ENCODE measurements around the gene SKP1.

Gene SKP1

GRCh38 chr5:134128648-134128995 lies 48.1 kb downstream of the SKP1 start:
- no peak for DNase-seq

- DNase-seq: no peak
Measured at GRCh38 chr5:134127988-134128647, 48.6 kb downstream of the SKP1 start.

- DNase-seq: no peak
Measured at GRCh38 chr5:134127376-134127861, 49.3 kb downstream of the SKP1 start.

GRCh38 chr5:134125039-134126015 lies 51.4 kb downstream of the SKP1 start:
- no peak for DNase-seq

GRCh38 chr5:134124289-134125038 lies 52.3 kb downstream of the SKP1 start:
- DNase-seq: no peak

GRCh38 chr5:134123360-134123759 lies 53.4 kb downstream of the SKP1 start:
- no peak for DNase-seq

- DNase-seq: no peak
Measured at GRCh38 chr5:134122530-134122929, 54.2 kb downstream of the SKP1 start.

- DNase-seq: no peak
Measured at GRCh38 chr5:134120386-134121138, 56.2 kb downstream of the SKP1 start.

- DNase-seq: no peak
Measured at GRCh38 chr5:134119720-134120119, 57.0 kb downstream of the SKP1 start.

- DNase-seq: no peak
Measured at GRCh38 chr5:134118212-134118835, 58.4 kb downstream of the SKP1 start.

- no peak for DNase-seq
Measured at GRCh38 chr5:134116789-134117761, 59.7 kb downstream of the SKP1 start.

- DNase-seq: no peak
Measured at GRCh38 chr5:134116286-134116685, 60.5 kb downstream of the SKP1 start.

- DNase-seq: no peak
Measured at GRCh38 chr5:134115806-134116175, 61.0 kb downstream of the SKP1 start.

- peak; percentile 81 for DNase-seq
Measured at GRCh38 chr5:134114886-134115805, 61.6 kb downstream of the SKP1 start.

GRCh38 chr5:134113902-134114875 lies 62.6 kb downstream of the SKP1 start, which contains the start of gene TCF7:
TSS of gene TCF7 (plus strand) at chr5:134114681. CDS start at chr5:134114907, 226 bp downstream.
- DNase-seq: peak; percentile 58

GRCh38 chr5:134113363-134113889 lies 63.3 kb downstream of the SKP1 start:
- DNase-seq: no peak

- DNase-seq: no peak
Measured at GRCh38 chr5:134112726-134113362, 63.9 kb downstream of the SKP1 start.
